ENCODE measurements around the gene UBE2M. TPM values are rescaled to one million over a fixed set of nuclear protein-coding genes. Genes with fewer than 3 reads are reported as not detected.
"Not testable (repeated sequence)": the region's sequence is repeated elsewhere in the genome, so short reads cannot be mapped to it uniquely, and the experiment has no call there.

Gene UBE2M
- total RNA-seq, 1 donor from 2014 or later, result 69.4 TPM

DNA sequence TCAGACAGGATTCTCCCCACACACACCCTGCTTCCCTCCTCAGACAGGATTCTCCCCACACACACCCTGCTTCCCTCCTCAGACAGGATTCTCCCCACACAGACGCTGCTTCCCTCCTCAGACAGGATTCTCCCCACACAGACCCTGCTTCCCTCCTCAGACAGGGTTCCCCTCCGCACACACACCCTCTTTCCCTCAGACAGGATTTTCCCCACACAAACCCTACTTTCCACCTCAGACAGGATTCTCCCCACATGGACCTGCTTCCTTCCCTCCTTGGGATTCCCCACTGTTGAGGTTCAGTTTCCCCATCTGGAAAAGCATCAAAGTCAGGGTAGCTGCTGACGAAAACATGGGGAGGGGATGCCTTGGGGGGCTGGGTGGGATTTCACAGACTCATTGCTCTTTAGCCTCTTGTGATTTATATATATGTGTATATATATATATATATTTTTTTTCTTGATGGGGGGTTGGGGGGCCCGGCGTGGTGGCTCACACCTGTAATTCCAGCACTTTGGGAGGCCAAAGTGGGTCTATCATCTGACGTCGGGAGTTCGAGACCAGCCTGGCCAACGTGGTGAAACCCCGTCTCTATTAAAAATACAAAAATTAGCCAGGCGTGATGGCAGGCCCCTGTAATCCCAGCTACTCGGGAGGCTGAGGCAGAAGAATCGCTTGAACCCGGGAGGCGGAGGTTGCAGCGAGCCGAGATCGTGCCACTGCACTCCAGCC lies 15.6 kb downstream of the UBE2M start:
- not testable (repeated sequence) for DNase-seq (ENCODE audit: low spot score)

DNA sequence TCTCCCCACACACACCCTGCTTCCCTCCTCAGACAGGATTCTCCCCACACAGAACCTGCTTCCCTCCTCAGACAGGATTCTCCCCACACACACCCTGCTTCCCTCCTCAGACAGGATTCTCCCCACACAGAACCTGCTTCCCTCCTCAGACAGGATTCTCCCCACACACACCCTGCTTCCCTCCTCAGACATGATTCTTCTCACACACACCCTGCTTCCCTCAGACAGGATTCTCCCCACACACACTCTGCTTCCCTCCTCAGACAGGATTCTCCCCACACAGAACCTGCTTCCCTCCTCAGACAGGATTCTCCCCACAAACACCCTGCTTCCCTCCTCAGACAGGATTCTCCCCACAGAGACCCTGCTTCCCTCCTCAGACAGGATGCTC lies 19.2 kb downstream of the UBE2M start:
- not testable (repeated sequence) for DNase-seq (ENCODE audit: low spot score)

DNA sequence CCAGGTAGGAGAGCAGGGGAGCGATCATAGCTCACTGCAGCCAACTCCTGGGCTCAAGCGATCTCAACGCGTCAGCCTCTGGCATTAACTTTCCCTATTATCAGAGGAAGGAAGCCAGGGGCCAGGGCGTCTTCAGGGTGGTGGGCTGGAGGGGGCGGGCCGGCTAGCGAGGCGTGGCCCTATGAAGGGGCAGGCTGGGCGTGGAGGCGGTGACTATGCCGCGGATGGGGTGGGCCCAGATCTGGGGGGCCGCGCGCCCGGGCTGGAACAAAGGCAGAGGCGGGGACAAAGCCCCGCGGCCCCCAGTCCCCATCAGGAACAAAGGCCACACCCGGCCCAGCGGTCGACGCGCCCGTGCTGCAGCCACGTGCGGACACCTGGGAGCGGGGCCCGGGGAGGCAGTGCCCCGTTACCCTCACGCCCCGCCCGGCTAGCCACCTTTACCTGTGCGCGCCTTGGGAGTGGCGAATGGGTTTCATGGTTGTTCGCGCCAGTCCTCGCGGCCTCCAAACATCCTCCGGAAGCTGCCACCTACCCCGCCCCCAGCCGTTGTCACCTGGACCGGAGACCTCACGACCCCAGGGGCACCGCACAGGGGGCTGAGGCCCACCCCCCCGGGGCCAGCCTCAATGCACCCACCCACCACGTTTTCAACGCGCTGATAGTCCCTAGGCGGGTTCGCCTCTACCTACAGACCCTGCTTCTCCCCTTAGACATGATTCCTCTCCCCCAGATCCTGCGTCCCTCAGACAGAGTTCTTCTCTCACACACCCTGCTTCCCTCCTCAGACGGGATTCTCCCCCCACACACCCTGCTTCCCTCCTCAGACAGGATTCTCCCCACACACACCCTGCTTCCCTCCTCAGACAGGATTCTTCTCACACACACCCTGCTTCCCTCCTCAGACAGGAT lies 19.9 kb downstream of the UBE2M start:
- DNase-seq (ENCODE audit: low spot score), result no peak

DNA sequence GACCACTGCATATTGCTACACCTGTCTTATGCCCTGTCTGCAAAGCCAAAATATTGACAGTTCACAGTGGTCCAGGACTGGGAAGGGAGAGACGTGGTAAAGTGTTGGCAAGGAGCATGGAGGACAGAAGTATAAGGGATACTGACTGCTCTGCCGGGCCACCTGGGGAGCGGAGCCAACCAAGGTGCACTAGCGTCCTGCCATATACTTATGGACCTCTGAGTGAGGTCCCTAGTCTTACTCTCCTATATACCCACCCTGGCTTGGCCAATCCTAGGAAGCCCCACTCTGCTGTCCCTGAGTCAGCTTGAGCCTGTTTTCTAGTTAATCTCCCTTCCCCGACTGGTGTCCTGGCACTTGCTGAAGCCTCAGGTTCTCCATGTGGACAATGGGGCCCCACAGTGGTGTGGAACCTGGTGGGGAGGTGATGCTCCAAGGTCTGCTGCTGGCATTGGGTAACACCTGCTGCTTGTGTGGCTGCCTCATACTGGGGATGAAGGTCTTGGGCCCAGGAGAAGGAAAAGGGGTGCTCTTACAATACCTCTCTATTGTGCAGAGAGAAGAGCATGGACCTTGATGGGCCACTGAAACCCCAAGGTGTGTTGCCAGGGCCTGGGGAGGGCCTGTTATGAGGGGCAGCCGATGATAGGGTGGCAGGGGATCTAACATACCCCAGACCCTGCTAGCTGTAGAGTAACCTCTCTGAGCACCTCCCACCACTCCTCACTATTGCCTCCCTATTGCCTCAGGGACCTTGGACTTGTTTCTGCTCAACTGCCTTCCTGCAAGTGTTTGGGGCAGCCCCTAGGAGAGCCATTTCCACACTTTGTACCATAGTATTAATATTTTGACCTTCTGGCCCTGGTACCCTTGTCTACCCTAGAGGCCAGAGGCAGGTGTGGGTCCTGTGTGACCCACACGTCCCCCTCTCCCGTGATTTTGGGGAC lies 21.3 kb downstream of the UBE2M start:
- no peak for DNase-seq (ENCODE audit: low spot score)

DNA sequence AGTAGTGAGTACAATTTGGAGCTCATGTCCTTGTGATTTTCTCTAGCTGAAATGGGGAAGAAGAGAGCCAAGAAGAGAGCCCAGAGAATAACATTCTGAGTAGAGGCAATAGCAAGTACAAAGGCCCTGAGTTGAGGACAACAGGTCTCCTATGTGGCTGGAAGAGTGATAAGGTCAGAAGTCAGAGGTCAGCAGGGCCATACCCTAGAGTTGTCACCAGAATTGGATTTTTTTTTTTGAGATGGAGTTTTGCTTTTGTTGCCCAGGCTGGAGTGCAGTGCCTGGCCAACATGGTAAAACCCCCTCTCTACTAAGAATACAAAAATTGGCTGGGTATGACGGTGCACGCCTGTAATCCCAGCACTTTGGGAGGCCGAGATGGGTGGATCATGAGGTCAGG lies 22.6 kb downstream of the UBE2M start:
- no peak for DNase-seq (ENCODE audit: low spot score)

DNA sequence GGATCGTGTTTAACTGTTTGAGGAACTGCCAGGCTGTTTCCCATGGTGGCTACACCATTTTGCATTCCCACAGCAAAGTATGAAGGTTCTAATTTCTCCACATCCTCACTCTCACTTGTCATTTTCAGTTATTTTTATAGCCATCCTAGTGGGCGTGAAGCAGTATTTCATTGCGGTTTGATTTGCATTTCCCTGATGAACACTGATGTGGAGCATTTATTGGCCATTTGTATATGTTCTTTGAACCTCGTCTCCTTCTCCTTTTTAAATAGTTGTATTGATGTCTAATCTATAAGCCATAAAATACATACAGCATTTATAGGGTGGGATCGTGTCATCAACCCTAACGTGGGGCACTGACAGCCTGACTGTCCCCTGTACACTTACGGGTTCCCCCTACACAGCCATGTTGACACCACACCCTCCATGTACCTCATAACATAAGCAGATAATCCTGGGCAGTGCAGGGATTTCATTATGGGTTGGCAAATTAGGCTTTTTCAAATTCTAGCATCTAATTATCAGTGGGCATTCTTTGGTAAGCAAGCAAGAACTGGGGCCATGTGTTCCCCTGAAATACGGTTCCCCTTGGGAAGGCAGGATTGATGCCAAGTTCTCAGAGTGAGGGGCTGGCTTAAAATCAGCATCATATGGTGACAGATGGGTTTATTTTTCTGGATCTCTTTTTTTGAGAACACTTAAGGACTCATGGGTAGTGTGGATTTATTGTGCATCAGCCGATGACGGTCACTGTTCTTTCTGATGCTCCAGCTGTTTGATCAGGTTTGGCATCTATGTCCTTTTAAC lies 27.2 kb downstream of the UBE2M start:
- no peak for DNase-seq (ENCODE audit: low spot score)

DNA sequence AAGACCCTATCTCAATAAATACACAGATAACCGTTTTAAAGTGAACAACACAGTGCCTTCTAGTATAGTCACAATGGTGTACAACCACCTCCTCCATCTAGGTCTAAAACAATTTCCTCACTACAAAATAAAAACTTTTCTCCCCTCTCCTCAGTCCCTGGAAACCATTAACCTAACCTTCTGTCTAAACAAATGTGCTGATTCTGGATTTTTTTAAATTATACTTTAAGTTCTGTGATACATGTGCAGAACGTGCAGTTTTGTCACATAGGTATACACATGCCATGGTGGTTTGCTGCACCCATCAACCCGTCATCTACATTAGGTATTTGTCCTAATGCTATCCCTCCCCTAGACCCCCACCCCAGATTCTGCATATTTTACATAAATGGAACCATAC lies 29.0 kb downstream of the UBE2M start:
- DNase-seq (ENCODE audit: low spot score), result no peak

DNA sequence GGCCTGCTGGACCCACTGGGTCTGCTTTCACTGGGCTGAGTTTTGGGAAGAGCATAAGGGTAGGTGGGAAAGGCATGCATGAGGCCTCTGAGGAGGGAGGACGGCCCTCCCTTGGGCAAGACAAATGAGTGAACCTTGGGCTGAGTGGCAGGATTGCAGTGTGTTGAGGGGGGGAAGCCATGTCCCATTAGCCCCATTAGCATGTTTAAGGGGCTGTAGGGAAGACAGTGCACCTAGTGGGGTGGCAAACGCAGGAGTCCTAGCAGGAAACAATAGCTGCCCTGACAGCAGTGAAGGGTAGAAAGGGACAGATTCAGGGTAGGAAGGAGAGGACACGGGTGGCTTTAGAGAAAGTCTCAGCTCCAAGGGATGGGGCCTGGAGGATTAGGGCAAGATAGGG lies 35.7 kb downstream of the UBE2M start:
- no peak for DNase-seq (ENCODE audit: low spot score)

DNA sequence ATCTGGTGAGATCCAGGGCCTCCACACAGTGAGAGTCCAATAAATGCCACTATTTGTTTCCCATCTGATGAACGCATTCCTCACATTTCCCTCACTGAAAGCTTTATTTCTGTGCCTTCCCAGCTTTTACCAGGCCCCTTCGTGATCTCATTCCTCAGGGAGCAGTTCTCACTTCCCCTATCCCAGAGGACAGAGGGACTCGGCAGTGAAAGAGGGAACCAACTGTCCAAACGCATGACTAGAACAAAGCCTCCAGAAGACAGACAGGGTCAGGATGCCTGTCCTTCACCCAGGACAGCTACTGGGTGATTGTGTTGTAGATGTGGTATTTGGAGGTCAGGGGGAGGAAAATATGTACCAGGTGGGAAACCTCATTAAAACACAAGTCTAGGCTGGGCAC lies 36.8 kb downstream of the UBE2M start:
- no peak for DNase-seq (ENCODE audit: low spot score)

DNA sequence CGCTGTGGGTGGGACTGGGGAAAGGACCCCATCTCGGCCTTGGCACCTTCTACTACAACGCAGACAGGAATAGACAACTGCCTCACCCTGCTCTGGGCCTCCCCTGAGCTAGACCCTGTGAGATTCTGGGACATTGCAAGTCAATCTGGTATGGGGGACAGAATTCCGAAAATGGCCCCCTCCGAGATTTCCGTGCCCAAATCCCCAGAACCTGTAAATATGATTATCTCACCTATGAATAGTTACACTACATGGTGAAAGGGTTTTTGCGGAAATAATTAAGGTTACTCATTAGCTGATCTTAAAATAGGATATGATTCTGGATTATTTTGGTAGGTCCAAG lies 38.2 kb downstream of the UBE2M start:
- no peak for DNase-seq (ENCODE audit: low spot score)

DNA sequence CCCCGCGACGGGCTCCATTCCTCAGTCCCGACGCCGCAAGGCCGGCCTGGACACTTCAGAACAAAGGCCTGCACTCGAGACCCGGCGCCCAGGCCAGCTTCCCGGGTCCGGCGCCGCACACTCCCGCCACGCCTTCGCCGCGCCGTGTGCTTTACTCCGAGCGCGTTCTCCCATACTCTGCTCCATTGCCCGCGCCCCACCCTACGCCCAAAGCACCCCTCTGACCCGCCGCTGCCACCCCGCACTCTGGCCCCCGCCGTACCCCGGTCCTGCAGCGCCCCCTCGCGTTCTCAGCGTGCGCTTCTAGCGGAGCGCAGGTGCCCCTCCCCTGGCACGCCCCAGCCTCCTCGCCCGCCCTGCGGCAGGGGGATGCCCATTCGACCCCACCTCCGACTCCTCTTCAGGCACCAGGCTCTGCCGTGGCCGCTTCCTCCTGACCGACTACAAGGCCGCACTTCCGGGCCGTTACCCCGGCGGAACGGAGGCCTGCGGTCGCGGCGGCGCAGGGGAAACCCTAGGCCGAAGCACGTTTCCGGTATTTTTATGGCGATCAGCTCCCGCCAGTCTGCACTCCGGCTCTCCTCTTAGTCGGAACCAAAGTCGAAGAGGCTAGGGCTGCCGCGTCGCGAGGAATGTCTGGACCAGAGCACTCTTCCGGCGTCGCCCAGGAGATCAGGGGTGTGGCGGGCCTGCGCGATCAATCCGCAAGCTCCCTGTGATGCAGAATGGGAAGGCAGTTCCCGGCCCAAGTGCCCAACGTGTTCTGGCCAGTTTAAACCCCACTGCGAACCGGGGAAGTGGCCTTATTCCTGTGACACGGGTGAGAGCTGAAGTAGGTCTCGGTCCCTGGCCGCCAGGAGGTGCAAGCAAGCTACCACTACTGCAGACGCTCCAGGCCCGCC lies 38.8 kb downstream of the UBE2M start, which contains the start of gene ZBTB45:
ZBTB45 (minus strand) TSS at position 456 of the 902 bp plus-strand sequence. CDS start 2,137 bp downstream, outside the sequence.
- DNase-seq (ENCODE audit: low spot score), result peak; percentile 97

DNA sequence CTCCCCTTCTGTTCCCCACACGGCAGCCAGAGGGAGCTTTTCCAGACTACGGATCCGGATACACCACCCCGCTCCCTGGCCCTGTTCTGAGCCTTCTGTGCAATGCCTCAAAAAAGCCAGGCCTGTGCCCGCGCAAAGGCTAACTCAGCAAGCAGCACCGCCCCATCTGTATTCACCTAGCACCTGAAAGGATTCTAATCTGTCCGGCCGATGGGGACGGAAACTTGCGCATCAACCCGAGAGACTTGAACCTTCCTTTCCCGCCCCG lies 39.4 kb downstream of the UBE2M start:
- DNase-seq (ENCODE audit: low spot score), result no peak

DNA sequence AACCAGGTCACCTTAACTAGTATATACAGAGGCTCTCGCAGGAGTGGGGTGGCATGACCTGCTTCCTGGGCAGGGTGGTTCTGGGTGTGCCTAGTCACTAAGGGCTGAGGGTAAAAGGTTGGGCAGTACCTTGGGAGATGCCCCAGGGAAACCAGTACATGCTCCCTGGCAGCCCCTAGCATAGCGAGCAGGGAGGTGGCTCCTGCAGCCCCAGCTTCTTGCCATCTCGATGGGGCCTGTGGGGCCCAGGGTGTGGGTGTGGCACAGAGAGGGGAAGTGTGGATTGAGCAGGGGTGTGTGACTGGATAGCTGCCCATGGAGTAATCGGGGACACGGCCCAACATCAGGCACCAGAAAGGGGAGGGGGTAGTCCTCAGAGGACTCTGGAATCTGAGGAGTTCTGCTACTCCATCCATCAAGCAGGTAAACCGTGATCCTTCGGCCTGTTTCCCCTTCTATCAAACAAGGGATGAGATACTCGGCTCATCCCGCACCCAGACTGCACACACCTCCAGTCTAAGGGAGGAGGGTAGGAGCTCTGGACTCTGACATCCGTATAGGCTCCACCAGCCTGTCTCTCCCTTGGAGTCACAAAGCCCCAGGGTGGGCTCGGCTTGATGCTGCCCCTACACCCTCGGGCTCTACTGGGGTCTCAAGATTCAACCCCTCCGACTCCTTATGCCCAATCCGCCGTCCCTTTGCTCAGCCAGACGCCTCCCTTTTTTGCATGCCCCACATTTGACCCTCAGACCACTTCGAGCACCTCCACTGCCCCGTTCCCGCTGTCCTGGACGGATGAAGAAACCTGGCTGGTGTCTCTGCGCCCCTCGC lies 39.9 kb downstream of the UBE2M start:
- DNase-seq (ENCODE audit: low spot score), result no peak

DNA sequence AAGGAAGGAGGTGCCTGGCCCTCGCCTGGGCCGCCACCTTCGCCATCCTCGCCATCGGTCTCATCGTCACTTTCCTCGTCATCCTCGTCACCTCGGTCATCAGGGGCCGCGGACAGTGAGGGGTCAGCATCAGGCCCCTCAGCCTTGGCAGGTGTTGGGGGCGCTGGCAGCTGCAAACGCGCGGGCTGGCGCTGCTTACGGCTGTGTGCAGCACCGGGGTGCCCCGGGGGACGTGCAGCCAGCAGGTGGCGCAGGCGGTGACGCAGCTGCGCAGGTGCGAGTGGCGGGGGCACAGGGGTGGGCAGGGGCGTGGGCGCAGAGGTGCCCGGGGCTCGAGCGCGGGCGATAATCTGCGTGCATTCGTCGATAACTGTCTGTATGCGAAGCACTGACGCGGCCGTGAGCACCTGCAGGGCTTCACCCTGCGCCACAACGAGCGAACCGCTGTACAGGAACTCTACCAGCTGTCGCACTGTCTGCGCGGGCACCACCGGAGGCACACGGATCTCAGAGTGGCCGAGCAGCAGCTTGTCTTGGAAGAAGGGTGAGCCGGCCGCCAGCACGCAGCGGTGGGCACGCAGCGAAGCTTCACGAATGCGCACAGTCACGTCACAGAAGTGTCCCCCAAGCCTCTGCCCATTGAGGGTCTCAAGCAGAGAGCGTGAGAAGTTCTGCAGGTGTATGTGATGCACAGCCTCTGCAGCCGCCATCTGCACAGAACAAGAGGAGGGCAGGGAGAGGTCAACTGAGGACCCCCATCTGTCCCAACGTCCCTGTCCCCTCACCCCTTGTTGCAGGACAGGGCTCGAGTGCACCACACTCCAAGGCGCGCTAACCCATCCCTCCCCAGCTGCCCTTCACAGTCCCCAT lies 41.2 kb downstream of the UBE2M start:
- DNase-seq (ENCODE audit: low spot score), result no peak

DNA sequence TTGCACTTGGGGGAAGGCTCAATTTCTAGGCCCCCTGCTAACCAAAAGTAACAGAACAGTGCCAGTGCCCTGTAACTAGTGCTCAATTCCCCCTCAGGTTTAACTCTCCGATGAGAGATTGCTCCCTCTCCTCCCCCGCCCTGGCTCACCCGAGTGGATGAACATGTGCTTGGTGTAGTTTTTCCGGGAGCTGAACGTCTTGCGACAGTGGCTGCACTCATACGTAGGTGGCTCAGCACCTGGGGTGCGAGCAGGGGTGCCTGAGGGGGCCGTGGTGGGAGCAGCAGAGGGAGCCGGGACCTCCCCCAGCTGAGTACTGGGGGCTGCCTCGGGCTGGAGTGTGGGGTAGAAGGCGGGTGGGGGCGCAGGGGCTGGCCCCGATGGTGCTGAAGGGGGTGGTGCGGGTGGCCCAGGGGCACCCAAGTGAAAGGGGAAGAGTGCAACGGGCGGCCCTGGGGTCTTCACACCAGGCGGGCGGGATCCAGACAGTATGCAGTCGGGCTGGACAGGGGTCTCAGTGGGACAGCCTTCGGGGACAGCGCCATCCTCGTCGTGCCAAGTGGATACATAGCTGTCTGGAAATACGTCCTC lies 42.1 kb downstream of the UBE2M start:
- no peak for DNase-seq (ENCODE audit: low spot score)

DNA sequence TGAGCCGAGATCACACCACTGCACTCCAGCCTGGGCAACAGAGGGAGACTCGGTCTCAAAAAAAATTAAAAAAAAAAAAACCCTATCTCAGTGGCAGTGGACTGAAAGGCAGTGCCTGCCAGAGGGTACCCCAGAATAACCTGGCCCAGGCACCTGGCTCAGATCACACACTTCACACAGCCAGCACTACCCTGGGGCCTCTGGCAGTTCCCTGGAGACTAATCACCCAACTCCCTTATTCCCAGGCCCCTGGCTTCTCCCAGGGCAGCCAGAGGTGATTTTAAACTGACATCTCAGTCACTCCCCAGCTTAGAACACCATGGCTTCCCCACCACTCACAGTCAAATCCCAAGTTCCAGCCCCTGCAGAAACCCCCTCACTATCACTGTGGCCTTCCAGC lies 43.2 kb downstream of the UBE2M start:
- no peak for DNase-seq (ENCODE audit: low spot score)

DNA sequence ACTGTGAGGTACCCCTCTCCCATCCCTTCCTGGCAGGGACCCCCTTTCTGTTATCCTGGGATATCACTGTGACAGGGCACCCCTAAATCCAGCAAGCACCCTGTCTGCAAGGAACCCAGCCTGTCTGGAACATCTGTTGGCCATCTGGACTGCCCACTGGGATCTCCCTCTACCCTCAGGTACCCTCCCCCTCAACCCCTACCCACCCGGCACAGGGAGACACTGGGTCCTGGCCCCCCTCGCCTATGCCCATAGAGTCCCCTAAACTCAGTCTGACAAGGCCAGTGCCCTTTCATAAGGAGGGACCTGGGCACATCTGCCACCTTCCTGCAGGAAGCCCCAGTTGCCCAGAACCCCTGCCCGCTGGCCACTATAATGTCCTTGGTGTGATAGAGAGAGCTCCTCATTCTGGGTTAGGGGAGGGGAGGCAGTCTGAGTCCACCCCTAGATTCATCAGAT lies 43.8 kb downstream of the UBE2M start:
- DNase-seq (ENCODE audit: low spot score), result no peak
